SK-N-MC (cell line): ENCODE data around the gene LRPAP1.

Experiments
- EZH2 ChIP-seq: fragments of 200-600 bp; sonication (generic); IDR thresholded peaks from one replicate; pipeline ENCODE4 v1.6.1; 2017; ENCODE audit warnings: antibody characterized with exemption
- POLR2AphosphoS5 ChIP-seq: IDR thresholded peaks from 2 replicates; pipeline ENCODE4 v1.6.1; 2012; ENCODE audit warnings: mild to moderate bottlenecking, low read depth, low read length, borderline replicate concordance

DNA sequence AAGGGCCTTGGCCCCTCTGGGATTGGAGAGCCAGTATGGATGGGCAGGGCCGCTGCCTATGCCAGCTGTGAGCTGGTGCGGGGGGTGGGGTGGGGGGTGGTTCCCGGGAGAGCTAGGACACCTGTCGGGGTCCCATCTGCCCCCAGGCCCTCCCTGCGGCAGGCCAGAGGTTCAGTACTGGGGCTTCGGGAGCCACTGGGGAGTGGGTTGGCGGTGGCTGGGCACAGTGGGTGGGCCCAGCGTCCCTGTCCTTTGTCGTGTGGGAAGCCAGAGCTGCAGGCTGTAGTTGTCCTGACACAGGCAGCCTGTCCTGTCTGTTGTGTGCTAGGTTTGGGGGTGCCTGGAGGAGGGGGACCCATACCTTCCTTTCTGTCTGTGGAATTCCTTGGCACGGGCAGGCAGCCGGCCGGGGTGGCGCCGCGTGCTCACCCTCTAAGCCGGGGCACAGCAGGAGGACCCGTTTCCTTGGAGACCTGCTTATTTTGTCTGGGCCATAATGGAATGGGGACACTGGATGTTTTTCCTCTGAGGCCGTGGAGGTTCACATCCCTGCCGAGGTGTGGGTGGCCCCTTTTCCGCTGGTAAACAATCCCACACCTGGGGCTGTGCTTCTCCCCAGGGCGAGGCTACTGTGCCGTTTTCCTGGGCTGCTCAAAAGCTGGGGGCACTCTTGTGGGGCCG, 54.3 kb downstream of the LRPAP1 start:
- TF ChIP-seq POLR2AphosphoS5, result no peak
- no peak for TF ChIP-seq EZH2
